Head of caudate nucleus (tissue), 42 donors: Measurements from ENCODE around the gene NECTIN1.

Experiments used
- DNase-seq, 42 donors: peaks; one replicate each; pipeline versions ENCODE4 v3.0.0 to v3.0.0-alpha.2; 2020 to 2021; ENCODE audit warnings: mixed read lengths in 7 of 42
- intact Hi-C: fragments of 100-400 bp; cut with DNase I; formaldehyde crosslinking; loops from one replicate; pipeline ENCODE4 v1.15.0; 2022

The NECTIN1 gene

DNA sequence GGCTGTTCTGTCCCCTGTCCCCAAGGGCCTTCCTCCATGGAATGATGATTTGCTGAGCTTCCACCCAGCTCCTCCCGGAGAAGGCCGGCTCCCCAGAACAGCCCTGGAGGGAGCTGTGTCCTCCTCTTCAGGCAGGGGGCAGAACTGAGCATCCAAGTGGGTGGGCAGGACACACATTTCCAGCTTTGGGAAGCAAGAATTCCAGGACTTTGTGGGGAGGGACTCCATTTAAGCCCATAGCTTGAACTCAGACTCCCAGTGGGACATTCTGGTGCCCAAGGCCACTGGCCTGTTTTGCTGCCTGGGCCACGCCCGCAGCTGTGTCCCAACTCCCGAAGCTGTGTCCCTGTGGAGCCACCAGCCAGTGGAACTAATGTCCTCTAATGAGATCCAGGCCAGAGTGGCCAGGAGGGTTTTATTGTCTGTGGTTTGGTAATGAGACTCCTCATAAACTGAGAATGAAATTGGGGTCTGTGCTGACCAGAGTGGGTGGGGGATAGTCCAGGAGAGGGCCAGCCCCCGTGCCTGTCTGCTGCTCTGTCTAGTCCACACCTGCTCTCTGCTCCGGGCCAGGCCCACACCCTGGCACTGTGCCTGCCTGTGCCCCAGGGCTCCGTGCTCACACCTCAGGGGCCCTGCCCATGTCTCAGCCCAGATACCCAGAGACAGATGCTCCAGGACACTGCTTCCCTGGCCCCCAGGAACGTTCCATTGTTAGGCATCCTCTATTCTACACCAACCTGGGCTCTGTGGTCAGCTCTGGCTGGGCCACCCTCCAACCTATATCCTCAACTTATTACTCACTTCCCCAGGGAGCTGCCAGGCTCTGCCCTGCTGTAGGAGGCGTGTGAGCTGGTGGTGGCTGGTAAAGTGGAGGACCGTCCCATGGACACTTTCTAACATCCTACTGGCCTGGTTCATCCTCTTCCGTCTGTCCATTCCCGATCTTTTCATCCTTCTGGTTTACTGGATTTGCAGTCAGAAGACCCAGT lies 7.6 kb downstream of the NECTIN1 start:
- intact Hi-C loops, result no loop called here
- peak in 19 of 42 donors; percentile 33 to 70 (median 49) for DNase-seq

DNA sequence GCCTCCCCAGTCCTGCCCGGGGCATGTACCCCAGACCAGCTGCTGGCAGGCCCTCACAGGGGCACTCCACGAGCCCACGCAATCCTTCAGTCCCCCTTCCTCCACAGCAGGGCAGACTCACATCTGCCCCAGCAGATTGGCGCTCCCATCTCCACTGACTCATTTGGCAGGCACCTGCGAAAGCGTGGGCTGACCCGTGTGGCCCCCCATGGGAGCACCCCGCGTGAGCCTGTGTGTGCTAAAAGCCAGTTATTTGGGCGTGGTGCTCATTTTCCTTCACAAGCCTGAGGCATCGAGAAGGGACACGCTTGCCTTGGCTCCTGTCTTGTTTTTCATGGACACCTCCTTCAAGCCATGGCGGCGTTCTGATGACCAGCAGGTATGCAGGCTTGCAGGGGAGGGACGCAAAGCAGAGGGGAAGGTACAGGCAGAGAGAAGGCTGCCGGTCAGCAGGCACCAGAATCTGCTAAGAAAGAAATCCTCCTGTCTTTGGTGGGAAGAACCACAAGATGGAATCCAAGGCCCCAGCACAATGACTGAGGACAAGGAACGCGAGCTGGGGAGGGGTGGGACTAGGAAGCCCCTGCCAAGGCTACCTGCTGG lies 8.6 kb downstream of the NECTIN1 start:
- no peak for DNase-seq
- intact Hi-C loops, result no loop called here

DNA sequence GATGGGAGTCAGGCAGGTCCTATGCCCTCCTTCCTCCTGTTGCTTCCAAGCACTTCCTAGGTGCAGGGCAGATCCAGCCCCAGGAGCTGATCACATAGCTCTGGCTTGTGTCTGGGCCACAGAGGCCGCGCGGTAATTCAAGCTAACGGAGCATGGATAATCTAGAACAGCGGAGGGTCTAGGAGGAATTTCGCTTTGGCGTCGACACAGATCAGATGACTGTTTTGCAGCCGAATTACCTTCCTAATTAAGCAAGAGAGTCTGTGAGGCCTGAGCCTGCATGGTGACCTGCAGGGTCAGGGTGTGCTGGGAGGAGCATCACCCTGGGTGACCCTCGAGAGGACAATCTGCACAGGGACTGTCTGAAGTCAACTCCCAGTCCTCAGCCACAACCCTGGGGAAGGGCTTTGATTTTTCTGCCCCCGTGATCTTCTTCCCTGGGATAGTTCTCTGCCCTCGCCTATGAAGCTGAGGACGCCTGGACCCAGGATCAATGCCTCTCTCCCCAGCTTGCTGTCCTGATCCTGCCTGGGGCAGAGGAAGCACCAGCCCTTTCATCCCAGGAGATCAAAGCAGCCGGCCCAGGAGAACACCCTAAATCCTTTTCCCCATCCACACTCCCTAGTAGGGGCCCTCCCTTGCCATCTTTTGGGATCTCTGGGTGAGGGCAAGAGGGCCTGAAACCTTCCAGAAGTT lies 11.0 kb downstream of the NECTIN1 start:
- intact Hi-C loops, result no loop called here
- no peak for DNase-seq

DNA sequence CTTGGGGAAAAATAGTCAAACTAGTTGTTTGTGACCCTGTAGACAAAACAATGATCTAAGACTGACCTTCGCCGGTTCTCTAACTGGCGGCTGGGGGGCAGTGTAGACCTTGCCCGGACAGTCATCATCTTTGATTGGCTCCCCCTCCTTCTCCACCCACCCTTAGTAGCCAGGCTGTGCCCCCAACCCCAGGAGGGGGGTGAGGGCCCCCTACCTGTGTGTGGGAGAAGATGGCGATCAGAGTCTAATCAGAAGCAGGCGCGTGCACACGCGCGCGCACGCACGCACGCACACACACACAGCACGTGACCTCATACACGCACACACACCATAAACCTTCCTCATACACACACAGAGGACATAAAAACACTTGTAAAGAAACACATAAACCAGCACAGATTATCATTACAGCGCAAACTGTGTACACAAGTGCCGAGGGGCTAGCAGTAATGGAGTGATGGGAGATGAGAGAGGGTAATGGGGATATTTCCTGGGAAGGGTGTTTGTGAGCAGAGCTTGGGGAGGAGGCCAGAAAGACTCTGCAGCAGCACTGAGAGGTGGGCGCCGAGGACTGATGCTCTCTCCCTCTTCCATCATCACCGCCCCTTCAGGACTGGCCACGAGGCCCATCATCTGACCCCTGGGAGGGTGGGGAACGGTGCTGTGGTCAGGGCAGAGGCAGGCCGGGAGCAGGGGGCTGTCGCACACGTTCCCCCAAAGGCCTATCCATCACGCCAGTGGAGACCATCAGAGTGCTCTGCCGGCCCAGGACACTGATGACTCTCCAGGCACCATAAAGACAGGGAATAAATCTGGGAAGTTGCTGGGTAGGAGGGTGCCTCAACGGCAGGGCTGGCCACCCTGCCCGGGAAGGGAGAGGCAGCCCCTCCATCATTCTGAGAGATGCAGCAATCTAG lies 12.2 kb downstream of the NECTIN1 start:
- no peak for DNase-seq
- intact Hi-C loops, result no loop called here

DNA sequence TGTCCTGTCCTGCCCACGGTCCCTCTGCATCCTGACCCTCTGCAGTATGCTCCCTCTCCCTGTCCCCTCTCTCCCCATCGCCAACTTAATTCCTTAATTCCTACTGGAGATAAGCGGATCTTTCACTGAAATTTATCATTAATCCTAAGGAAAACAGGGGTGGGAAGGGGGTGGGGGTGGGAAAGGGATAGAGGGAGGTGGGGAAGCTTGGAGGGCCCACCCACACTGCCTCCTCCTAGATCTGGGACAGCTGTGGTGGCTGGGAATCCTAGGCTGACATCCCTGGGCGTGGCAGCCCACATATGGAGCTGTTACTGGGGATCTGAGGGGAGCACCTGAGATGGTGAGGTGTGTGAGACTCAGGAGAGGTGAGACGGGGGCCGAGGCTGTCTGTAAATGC lies 14.4 kb downstream of the NECTIN1 start:
- DNase-seq, result no peak
- intact Hi-C loops, result no loop called here

DNA sequence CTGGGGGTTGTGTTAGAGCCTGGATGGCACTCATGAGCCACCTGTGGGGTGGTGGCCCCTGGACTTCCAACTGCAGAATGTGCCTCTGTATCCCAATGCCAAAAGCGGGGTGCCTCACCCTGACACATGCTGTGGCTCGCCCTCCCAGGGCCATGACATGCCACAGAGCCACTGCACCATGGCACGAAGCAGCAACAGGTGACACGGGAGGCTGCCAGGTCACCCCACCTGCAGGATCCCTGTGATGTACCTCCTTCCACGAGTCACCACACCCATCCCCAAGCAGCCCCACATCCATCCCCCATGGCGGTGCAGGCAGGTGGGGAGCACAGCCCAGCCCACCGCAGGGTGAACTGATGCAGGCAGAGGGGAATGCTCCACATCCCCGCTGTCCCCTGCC lies 14.8 kb downstream of the NECTIN1 start:
- DNase-seq, result no peak
- intact Hi-C loops, result no loop called here

DNA sequence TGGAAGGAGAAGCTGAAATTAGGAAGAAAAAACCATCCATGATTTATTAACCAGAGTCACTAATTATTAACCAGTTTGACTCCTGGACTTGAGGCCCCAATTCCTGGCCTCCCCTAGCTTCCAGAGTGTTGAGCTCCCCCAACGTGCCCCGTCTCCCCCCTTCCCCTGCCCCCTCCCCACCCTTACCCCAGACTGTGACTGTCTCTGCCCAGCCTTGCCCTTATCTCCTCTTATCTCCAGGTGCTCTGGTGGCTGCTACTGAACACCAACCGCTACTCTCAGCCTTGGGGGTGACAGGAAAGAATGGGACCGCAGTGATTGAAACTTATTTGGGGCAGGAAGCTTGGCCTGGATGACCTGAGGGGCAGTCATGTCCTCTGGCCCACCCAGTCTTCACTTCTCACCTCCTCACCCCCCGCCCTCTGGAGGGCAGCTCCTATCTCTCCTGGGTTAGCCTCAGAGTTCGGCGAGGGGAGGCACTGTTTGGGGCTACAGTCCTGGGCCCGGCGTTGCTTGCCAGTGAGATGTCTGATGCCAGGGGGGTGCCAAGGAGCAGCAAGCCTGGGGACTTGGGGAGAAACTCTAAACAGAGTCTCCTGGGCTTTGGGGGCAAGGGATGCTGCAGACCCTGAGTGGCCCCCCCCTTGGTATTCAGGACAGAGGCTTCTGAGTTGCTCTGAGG lies 15.5 kb downstream of the NECTIN1 start:
- no peak for DNase-seq

DNA sequence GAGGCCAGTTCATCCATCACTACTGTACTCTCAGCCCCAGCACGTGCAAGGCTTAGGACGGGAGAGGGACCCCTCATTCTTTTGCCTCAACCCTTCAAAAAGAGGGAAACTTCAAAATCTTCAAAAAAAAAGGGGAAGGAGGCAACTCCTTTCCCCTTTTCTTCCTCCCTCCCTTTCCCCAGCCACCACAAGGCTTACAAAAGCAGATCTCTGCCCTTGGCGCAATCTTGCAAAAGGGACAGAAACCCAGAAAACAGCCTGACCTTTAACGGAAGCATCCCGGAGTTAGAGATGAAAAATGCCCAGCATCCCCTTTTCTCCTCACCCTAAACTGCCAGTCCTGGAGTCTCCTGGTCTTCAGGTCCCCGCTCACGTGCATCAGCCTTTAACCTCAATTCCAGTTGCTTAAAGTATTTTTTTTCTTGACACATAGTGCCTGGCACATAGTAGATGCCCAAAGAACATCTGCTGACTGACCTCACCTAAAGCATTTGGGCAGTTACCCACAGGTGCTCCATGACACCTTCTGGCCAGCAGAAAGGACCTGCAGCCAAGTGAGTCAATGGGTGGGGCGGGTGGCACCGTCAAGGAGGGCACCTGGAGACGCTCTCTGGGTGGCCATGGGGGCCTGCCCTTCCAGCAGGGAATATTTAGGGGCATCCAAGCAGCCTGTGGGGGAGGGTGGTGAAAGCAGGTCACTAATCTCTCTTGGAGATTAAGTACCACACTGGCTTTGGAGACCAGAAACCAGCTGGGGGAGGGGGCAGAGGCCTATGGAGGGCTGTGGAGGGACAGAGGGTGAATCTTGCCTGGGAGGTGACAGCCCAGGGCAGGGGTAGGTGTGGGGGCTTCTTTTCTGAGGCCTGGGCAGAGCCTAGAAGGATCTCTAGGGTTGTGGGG lies 16.3 kb downstream of the NECTIN1 start:
- intact Hi-C loops, result no loop called here
- no peak for DNase-seq

More for the DNA sequence above, 15.5 kb downstream of the NECTIN1 start:
- intact Hi-C loops, result no loop called here

DNA sequence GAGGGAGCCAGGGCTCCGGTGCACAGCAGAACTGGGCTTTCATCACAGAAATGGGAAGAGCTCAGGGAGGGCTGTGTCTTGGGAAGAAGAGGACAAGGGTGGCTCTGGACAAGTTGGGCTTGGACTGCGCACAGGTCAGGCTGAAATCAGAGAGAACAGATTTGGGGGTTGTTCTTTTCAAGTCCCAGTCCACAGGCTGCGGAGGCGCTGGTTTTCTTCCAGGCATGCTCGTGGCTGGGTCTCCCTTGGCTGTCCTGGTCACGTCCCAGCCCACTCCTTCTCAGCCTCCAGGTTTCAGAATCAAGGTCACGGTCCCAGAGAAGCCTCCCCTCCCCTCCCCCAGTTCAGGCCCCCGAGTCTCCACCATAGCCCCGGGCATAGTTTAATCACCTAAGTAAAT lies 17.0 kb downstream of the NECTIN1 start:
- no peak for DNase-seq
- intact Hi-C loops, result no loop called here

DNA sequence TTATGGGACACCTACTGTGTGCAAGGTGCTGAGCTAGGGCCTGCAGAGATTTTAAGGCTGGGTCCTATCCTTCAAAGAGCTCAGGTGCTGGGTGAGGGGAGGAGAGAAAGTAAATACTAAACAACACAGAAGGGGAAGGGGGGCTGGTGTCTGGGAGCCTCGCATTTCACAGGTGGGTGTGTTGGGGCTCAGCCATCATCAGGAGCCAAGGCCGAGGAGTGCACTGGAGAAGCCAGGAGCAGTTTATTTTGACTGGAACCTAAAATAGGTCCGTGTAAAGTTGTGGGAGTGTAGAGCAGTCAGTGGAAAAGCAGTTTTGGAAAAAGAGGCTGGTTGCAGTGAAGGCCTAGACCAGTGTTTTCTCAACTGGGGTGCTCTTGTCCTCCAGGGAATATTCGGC lies 17.5 kb downstream of the NECTIN1 start:
- DNase-seq, result no peak
- intact Hi-C loops, result no loop called here

DNA sequence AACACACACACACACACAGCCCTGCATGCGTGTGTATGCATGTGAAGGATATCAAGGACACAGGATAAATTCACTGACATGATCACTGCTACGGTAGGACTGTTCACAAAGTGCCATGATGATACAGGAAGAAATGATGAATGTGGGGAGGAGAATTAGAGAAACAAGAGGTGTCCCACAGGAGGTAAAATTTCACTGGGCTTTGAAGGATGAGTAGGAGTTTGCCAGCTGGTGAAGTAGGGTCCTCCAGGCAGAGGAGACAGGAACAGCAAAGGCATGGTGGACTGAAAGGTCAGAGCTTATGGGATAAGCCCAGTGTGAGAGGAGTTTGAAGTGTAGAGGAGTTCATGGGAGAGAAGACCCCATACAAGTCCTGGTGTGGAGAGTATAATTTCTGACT lies 18.6 kb downstream of the NECTIN1 start:
- intact Hi-C loops, result no loop called here
- no peak for DNase-seq

DNA sequence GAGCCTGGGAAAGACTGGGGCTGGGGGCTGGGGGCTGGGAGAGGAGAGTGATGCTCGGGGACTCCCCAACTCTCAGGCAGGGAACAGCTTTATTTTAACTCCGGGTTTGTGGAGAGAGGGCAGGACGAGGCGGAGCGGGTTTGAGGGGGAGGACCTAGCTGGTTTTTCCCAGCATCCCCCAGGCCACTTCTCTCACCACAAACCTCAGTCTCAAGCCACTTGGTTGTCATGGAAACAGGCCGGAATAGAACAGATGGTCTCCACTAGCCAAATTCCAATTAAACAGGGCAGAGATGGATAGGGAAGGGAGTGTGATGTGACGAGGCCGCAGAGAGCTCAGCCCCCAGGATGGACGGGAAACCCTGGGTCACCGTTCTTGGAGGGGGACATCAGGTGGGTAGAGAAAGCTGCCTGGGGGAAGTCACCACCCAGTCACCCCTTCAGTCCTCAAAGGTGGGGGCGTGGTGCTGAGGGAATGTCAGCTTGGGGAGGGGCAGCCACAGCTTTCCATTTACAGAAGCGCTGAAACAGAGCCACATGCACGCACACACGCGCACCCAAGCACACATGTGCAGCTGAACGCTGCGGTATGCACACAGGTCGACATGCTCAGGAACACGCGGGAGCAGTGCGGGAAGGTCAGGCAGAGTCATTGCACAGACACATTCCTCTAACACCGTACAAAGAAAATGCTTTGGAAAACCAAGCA lies 19.2 kb downstream of the NECTIN1 start:
- intact Hi-C loops, result no loop called here
- peak in 12 of 42 donors; percentile 26 to 61 (median 44) for DNase-seq

DNA sequence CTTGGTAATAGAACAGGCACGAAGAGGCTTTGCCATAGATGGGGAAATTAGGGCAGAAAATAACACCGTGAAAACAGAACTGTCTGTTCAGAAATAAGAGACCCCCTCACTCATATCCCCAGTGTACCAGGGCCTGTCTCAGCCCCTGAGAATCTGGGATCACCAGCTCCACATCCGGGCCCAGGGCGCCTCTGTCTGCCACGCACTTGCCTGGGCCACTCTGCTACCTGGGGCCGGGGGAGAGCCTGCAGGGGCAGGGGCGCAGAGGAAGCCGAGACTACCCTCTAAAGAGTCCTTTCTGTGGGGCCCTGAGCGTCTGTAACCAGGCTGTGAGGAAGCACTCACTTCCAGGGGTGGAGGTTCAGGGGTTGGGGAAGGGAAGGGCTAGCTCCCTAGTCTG lies 19.8 kb downstream of the NECTIN1 start:
- DNase-seq, result no peak
- intact Hi-C loops, result no loop called here

DNA sequence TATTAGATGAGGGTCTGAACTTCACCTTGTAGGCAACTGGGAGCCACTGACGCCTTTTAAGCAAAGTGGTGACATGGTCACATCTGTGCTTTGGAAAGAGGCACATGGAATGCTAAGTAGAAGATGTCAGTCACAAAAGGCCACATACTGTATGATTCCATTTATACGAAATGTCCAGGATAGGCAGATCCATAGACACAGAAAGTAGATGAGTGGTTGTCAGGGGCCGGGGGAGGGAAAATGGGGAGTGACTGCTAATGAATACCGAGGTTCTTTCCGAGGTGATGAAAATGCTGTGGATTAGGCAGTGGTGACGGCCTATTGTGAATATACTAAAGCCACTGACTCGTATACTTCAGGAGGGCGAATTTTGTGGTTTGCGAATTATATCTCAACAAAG lies 20.6 kb downstream of the NECTIN1 start:
- no peak for DNase-seq
- intact Hi-C loops, result no loop called here

DNA sequence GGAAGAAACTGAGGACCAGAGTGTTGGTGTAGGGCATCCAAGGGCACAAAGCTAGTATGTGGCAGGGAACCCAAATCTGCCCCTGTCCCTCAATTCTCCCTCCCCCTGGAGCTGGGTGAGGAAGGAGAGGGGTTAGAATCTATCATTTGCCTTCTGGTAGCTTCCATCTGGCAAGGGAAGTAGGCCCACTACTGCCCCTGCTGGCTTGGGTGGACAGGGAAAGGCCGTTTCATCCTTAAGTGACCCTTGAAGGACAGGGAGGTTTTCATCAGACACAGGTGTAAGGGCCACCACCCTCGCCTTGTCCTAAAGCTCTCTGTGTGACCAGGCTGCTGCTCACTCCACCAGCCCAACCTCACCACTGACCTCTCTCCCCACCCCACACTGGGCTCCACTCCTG lies 22.1 kb downstream of the NECTIN1 start:
- intact Hi-C loops, result no loop called here
- DNase-seq, result no peak

DNA sequence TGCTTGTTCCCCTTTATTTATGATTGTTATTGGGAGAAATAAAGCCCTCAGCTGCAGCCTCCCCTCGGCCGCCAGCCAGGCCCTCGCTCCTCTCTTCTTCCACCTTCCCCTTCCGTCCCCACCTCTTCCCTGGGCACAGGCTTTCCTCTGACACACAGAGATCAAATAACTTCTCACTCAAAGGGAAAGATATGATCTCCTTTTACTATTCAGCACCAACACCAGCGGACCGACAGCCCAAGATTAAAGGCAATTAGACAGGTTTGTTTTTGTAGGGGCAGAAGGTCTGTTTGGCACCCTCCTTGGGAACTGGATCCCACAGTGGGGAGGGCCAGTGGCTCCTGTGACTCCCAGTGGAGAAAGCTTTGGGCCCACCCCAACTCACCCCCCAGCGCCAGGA lies 23.0 kb downstream of the NECTIN1 start:
- intact Hi-C loops, result no loop called here
- no peak for DNase-seq

DNA sequence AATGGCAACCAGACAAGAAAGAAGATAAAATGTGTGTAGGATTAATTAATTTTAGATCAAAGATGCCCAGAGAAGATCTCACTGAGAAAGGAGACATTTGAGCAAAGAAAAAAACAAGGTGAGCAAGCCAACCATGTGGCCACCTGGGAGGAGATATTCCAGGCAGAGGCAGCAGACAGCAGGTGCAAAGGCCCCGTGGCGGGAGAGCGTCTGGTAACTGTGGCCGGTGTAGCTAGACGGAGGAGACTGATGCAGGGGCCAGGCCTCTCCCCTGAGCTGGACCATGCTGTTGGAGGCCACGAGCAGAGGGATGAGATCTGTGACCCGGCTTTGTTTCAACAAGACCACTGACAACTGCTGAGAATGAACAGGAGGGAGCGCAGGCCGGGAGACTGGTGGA lies 23.6 kb downstream of the NECTIN1 start:
- intact Hi-C loops, result no loop called here
- DNase-seq, result no peak
